GM21825 (cell line): Measurements from ENCODE around the gene TYW1B.
"Not testable (repeated sequence)": the region's sequence is repeated elsewhere in the genome, so short reads cannot be mapped to it uniquely, and the experiment has no call there.

ENCODE experiments used
- ATAC-seq: cut with Tn5 transposase; IDR thresholded peaks from one replicate; pipeline ENCODE4 v1.9.1; 2021; ENCODE audit warnings: mild to moderate bottlenecking, moderate library complexity; ENCODE audit not compliant: unreplicated experiment

Gene TYW1B

GRCh38 chr7:72760602-72761001, 67.4 kb downstream of the TYW1B start:
- no peak for ATAC-seq

- ATAC-seq = no peak
These were observed 73.7 kb downstream of the TYW1B start for GRCh38 chr7:72754312-72754711.

- no peak for ATAC-seq
These were observed 74.2 kb downstream of the TYW1B start for GRCh38 chr7:72753781-72754180.

GRCh38 chr7:72753229-72753628, 74.8 kb downstream of the TYW1B start:
- ATAC-seq = not testable (repeated sequence)

- no peak for ATAC-seq
These were observed 76.0 kb downstream of the TYW1B start for GRCh38 chr7:72751978-72752377.

GRCh38 chr7:72751378-72751777, 76.6 kb downstream of the TYW1B start:
- ATAC-seq = no peak

GRCh38 chr7:72748649-72749048, 79.4 kb downstream of the TYW1B start:
- not testable (repeated sequence) for ATAC-seq

GRCh38 chr7:72744244-72744926, 83.6 kb downstream of the TYW1B start:
- not testable (repeated sequence) for ATAC-seq

- ATAC-seq = not testable (repeated sequence)
These were observed 84.2 kb downstream of the TYW1B start for GRCh38 chr7:72743801-72744200.

GRCh38 chr7:72739716-72740115, 88.3 kb downstream of the TYW1B start:
- ATAC-seq = not testable (repeated sequence)

- ATAC-seq = not testable (repeated sequence)
These were observed 92.1 kb downstream of the TYW1B start for GRCh38 chr7:72735855-72736254.

- ATAC-seq = not testable (repeated sequence)
These were observed 97.2 kb downstream of the TYW1B start for GRCh38 chr7:72730815-72731214.

GRCh38 chr7:72730384-72730783, 97.6 kb downstream of the TYW1B start:
- not testable (repeated sequence) for ATAC-seq

GRCh38 chr7:72729130-72729529, 98.9 kb downstream of the TYW1B start:
- not testable (repeated sequence) for ATAC-seq

GRCh38 chr7:72722694-72723093, 105.3 kb downstream of the TYW1B start:
- ATAC-seq = not testable (repeated sequence)

- not testable (repeated sequence) for ATAC-seq
These were observed 107.1 kb downstream of the TYW1B start for GRCh38 chr7:72720890-72721289.

- ATAC-seq = not testable (repeated sequence)
These were observed 110.7 kb downstream of the TYW1B start for GRCh38 chr7:72717252-72717774.

GRCh38 chr7:72711927-72712326, 116.1 kb downstream of the TYW1B start:
- ATAC-seq = not testable (repeated sequence)

- no peak for ATAC-seq
These were observed 117.0 kb downstream of the TYW1B start for GRCh38 chr7:72710983-72711382.

GRCh38 chr7:72709909-72710308, 118.1 kb downstream of the TYW1B start:
- no peak for ATAC-seq

GRCh38 chr7:72708371-72709050, 119.5 kb downstream of the TYW1B start:
- ATAC-seq = not testable (repeated sequence)

GRCh38 chr7:72706521-72706920, 121.5 kb downstream of the TYW1B start:
- no peak for ATAC-seq
